NCI-H2107 (cell line): ENCODE data around the gene DCUN1D3.
"Not testable (repeated sequence)": the region's sequence is repeated elsewhere in the genome, so short reads cannot be mapped to it uniquely, and the experiment has no call there.

Source experiments
- DNase-seq: peaks from one replicate; lab custom pipeline; 2025; lab: John Stamatoyannopoulos, UW

DCUN1D3 gene

GRCh38 chr16:20822521-20823325, 77.4 kb downstream of the DCUN1D3 start:
- DNase-seq: no peak

DNA sequence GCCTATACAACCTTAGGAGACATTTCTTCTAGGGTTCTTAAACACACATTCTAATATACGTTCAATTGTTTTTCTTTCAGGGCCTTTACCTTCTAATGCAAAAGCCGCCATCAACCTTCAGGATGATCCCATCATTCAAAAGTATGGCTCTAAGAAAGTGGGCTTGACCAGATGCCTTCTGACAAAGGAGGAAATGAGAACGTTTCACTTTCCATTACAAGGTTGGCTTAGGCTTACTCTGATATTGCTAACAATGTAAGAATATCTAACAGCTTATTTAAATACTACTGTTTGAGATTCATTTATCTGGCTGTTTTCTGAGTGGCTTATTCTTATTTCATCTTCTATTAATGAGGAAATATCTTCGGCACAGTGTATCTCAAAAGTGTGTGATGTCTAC, 78.5 kb downstream of the DCUN1D3 start:
- no peak for DNase-seq

DNA sequence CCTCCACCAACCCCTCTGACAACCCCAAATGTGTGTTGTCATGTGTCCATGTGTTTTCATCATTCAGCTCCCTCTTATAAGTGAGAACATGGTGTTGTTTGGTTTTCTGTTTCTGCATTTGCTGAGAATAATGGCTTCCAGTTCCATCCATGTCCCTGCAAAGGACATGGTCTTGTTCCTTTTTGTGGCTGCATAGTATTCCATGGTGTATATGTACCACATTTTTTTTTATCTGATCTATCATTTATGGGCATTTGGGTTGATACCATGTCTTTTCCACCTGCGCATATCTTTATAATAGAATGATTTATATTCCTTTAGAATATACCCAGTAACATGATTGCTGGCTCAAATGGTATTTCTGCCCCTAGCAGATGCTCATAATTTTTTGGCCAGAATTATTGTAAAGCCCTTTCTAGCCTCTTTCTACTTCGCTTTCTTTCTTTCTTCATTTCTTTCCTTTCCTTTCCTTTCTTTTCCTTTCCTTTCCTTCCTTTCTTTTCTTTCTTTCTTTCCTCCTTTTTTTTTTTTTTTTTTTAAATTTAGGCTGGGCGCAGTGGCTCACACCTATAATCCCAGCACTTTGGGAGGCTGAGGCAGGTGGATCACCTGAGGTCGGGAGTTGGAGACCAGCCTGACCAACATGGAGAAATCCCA, 81.1 kb downstream of the DCUN1D3 start:
- DNase-seq: no peak

DNA sequence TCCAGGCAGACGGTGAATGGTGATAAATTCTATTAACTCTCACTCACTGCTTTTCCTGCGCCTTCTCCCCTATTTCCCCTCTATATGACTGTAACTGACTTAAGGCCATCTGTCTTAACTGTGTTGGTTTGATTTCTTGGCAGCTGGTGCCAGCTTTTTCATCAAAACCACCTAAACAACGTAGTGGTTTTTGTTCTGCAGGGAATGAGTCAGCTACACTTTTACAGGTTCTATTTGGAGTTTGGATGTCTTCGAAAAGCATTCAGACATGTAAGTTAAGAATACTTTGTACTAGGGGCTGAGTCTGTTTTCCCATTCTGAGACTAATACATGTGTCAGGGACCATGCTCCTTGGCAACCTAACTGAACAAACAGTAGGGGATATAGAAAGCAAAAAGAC, 85.4 kb downstream of the DCUN1D3 start:
- DNase-seq: no peak

DNA sequence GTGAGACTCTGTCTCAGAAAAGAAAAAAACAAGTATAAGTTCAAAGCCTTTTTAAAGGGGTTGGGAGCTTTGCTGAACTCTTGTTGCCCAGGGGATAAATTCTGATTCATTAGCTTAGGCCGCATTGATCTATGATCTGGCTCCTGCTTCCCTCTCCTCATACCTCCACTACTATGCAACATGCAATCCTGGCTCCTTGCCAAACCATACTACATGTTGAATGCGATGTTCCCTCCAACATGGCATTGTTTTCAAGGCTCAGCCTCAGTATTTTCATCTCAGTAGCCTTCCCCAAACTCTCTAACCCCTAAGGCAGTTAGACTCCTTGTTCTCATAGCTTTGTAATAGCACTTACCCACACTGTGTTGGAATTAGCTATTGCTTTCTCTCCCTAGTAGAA, 87.6 kb downstream of the DCUN1D3 start:
- no peak for DNase-seq

DNA sequence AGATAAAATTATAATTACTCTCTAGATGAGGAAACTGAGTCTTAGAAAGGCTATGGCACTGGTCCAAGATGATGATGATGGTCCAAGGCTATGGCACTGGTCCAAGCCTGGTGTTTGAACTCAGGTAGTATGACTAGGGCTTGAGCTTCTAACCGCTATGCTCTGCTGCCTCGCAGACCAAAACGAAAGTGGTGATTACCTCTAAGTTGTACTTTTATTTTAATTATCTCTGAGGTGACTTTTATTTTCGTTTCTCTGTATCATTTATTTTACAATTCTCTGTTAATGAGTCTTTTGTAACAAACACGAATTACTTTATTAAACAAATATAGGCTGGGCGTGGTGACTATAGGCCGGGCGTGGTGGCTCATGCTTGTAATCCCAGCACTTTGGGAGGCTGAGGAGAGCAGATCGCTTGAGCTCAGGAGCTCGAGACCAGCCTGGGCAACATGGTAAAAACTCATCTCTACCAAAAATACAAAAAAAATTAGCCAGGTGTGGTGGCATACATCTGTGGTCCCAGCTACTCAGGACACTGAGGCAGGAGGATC, 88.2 kb downstream of the DCUN1D3 start:
- DNase-seq: no peak

- no peak for DNase-seq
Observed at GRCh38 chr16:20807862-20808261, 92.3 kb downstream of the DCUN1D3 start.

- peak; percentile 92 for DNase-seq
Observed at GRCh38 chr16:20806168-20807050, 93.7 kb downstream of the DCUN1D3 start, which contains the start of the genes ERI2 and REXO5. Gene ERI2 (minus strand): TSS chr16:20806472. CDS start chr16:20806430, 42 bp downstream. Gene REXO5 (plus strand): TSS chr16:20806527. CDS start chr16:20806954, 427 bp downstream.

- not testable (repeated sequence) for DNase-seq
Observed at GRCh38 chr16:20805684-20806167, 94.4 kb downstream of the DCUN1D3 start.
